Cardiac fibroblast (primary cell): ENCODE data around the gene NELFB.
A peak's percentile ranks its signal among the peaks of the same experiment; 100 is the strongest.
"Not testable (repeated sequence)": the region's sequence is repeated elsewhere in the genome, so short reads cannot be mapped to it uniquely, and the experiment has no call there.

ENCODE experiments used
- DNase-seq, 2 donors: peaks; one replicate each; pipeline versions ENCODE4 v3.0.0 to v3.0.0-alpha.2; 2010; ENCODE audit warnings: low read depth in 2 of 2
- H3K4me3 ChIP-seq, 2 donors: replicated peaks in 1 of 2; 1 replicate in 1 of 2; 2 replicates in 1 of 2; pipeline ENCODE4 v1.5.1; 2011; ENCODE audit warnings: low read depth in 2 of 2, low read length in 2 of 2, mild to moderate bottlenecking in 2 of 2, moderate library complexity in 1 of 2
- CTCF ChIP-seq: IDR thresholded peaks from one replicate; pipeline ENCODE4 v1.5.1; 2011; ENCODE audit warnings: low read depth, mild to moderate bottlenecking, low read length, inconsistent platforms

NELFB gene

GRCh38 chr9:137242269-137243203 lies 12.6 kb upstream of the NELFB start:
- peak in 1 of 2 donors; percentile 10 for DNase-seq
- TF ChIP-seq CTCF: no peak
- H3K4me3 ChIP-seq: peak overlapping the region; percentile 70 to 93

GRCh38 chr9:137243266-137243625 lies 11.9 kb upstream of the NELFB start:
- peak overlapping the region in 1 of 2 donors; percentile 93 for H3K4me3 ChIP-seq
- DNase-seq: not testable (repeated sequence)

- no peak for TF ChIP-seq CTCF
- DNase-seq: peak in 1 of 2 donors; percentile 20
- no peak overlapping the region for H3K4me3 ChIP-seq
Observed at GRCh38 chr9:137243626-137244485, 11.3 kb upstream of the NELFB start.

- DNase-seq: peak in 1 of 2 donors; percentile 10
- H3K4me3 ChIP-seq: no peak overlapping the region
- TF ChIP-seq CTCF: no peak
Observed at GRCh38 chr9:137244486-137245449, 10.4 kb upstream of the NELFB start.

- no peak for DNase-seq
- no peak overlapping the region for H3K4me3 ChIP-seq
- TF ChIP-seq CTCF: no peak
Observed at GRCh38 chr9:137245450-137246421, 9.4 kb upstream of the NELFB start.
